Kasumi-1 (cell line): Measurements from ENCODE around the gene PAK2.
"Not testable (repeated sequence)": the region's sequence is repeated elsewhere in the genome, so short reads cannot be mapped to it uniquely, and the experiment has no call there.

Experiments
- DNase-seq, 2 experiments: peaks; one replicate each; lab custom pipeline; 2025; lab: John Stamatoyannopoulos, UW

Gene PAK2

DNA sequence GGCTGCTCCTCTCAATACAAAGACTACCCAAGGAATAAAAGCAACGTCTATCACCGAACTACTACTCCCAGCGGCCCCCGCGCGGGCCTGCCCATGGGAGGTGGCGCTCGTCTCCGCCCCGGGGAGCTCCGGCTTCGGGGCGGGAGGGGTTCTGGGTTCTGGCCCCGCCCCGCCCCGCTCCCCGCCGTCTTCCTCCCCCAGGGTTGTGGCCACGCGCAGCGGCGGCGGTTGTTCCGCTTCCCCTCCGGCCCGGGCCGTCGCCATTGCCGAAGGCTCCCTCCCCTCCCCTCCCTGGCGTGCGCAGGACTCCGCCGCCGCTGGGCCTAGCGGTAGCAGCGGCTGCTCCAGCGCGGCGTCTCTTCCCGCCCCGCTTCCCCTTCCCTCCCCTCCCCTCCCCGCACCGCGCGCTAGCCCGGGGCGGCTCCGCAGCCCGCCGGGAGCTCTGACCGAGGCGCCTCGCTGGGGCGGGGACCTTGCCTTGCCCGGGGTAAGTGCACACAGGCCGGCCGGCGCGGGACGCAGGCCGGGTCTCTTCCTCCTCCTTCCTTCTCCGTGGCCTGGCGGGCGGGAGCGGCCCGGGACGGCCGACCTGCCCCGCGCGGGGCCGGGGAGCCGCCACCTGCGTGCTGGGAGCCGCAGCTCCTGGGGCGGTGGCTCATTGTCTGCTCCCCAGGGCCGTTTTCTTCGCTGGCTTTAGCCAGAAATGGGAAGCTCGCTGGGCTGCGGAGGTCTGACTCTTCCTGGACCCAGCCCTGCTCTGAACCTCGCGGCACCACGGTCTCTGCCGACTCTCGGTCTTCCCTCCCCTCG lies at the start of gene PAK2:
Gene PAK2 (plus strand): TSS at position 187 of the 810 bp plus-strand sequence. CDS start 42,790 bp downstream, outside the sequence.
- peak; percentile 91 to 93 for DNase-seq

DNA sequence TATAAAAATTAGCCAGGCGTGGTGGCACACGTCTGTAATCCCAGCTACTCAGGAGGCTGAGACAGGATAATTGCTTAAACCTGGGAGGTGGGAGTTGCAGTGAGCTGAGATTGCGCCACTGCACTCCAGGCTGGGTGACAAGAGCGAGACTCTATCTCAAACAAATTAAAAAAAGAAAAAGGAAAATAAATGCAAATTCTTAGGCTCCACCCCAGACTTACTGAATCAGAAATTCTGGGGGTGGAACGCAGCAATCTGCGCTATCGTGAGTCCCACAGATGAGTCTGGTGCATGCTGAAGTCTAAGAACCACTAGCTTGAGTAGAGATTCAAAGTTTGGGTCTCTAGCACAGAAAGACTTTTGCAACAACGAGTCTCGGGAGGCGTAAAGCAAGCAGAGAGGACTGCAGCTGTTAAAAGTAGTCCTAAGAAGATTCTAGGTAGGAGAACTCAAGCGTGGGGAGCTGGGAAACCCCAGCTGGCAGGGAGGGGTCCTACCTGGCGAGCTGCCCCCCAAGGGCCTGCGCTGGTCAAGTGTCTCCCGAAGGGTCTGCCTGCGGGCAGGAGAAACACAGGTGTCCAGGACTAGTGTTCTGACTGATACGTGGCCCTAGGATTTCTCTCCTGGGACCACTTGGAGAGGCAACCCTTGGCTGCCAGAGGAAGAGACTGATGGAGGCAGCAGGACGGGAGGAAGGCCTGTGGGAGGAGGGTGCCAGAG lies 49.6 kb upstream of the PAK2 start:
- DNase-seq, result no peak

DNA sequence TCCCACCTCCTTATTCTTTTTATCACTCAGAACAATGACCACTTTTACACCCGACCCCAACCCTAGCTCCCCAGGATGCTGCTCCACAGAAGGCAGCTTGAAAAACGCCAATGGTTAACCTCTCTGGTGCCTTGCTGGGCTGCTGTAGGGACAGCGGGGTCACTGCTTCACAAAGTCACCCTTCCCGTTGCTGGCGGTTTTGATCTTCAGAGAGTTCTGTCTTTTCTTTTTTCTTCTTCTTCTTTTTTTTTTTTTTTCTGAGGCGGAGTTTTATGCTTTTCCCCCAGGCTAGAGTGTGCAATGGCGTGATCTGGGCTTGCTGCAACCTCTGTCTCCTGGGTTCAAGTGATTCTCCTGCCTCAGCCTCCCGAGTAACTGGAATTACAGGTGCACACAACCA lies 48.3 kb upstream of the PAK2 start:
- no peak for DNase-seq

DNA sequence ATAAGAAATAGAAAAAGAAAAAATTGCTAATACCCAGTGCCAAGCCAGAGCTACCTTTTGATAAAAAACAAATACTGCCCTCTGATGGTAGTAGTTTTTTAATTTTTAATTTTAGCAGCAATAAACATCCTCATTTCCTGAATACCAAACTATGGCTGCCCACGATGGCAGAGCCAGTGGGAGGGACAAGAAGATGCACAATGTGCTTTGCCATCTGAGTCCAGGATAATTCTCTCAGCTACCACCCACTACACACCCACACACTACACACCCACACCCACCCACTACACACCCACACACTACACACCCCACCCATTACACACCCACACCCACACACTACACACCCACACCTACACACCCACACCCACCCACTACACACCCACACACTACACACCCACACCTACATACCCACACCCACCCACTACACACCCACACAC lies 45.4 kb upstream of the PAK2 start:
- DNase-seq, result peak; percentile 39 to 45

DNA sequence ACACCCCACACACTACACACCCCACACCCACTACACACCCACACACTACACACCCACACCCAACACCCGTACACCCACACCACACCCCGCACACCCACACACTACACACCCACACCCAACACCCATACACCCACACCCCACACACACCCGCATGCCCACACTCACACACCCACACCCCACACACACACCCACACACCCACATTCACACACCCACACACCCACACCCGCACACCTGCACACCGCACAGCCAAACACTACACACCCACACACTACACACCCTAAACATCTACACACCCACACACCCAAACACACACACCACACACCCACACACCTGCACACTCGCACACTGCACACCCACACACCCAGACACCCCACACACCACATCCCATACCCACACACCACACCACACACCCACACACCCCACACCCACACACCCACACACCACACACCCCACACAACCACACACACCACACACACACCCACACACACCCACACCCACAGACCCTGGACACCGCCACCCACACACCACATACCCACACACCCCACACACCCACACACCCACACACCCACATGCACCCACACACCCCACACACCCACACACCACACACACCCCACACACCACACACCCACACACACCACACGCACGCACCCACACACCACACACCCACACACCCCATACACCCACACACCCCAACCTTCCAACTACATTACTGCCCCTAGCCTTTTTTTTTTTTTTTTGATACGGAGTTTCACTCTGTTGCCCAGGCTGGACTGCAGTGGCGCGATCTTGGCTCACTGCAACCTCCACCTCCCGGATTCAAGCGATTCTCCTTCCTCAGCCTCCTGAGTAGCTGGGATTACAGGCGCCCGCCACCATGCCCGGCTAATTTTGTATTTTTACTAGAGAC lies 44.5 kb upstream of the PAK2 start:
- DNase-seq, result no peak

DNA sequence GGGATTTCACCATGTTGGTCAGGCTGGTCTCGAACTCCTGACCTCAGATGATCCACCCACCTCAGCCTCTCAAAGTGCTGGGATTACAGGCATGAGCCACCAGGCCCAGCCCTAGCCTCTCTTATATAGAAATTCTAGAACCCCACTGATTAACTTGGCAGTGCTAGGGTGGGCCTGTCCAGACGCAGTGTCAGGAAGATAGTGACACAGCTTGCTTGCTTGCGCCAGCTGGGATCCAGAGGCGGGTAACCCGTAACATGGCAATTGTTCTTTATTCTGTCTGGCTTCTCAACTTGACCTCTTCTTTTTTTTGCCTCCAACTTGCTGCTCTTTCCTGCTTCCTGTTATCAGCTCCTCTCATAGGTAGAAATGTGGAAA lies 43.8 kb upstream of the PAK2 start:
- no peak for DNase-seq

DNA sequence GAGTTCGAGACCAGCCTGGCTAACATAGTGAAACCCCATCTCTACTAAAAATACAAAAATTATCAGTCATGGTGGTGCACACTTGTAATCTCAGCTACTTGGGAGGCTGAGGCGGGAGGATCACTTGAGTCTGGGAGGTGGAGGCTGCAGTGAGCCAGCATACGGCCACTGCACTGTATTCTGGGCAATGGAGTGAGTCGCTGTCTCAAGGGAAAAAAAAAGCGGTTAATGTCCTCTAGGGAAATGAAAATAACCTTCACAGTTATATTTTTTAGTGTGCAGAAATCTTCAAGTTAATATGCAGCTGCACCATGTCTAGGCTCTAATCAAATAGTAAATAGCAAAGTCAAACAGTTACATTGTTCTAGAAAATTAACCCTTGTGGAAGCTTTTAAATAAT lies 42.4 kb upstream of the PAK2 start:
- DNase-seq, result no peak

DNA sequence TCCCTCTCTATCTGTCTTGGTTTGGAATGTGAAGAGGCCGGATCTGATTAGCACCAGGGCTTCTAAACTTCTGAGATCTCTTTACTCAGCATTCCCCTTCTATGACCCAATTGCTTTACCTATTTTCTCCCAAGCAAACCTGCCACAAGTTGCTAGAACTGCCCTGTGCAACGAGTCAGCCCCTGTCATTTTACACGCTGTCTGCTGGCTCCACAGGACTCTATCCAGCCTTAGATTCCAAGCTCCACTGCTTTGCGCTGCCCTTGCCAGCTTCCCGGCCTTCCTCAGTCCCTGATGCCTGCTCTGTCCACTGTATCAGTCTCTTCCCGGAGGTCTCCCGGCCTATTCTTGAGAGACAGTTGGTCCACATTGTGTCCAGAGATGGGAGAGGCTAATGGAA lies 39.9 kb upstream of the PAK2 start:
- DNase-seq, result no peak

DNA sequence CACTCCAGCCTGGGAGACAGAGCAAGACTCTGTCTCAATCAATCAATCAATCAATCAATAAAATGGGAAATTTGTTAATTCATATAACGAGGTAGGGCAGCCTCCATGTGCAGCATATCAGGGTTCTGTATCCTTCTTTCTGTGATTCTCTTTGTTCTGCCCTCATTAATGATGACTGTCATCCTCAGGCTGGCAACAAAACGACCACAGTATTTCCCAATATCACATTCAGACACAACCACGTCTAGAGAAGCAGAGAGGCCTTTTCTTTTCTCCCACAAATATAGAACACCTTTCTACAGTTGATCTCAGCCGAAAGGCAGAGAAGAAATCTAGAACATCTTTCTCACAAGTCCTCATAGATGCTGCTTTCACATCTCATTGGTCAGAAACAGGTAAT lies 38.9 kb upstream of the PAK2 start:
- no peak for DNase-seq

DNA sequence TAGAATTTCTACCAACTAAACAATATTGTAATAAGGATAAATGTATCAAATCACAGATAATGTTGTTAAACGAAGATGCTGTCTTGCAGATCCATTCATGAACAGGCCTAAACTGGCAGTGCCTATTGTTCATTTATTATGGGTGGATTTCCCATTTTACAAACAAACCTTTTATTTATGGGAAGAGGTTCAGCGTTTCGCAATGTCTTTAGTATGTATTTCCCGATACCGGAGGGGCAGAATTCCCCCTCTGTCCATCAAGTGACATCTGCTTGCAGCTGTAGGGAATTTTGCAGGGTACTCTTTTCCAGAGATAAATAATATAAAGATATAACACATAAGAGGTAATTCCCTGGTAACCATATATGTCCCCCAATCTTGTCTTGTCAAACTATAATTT lies 33.3 kb upstream of the PAK2 start:
- DNase-seq, result no peak

DNA sequence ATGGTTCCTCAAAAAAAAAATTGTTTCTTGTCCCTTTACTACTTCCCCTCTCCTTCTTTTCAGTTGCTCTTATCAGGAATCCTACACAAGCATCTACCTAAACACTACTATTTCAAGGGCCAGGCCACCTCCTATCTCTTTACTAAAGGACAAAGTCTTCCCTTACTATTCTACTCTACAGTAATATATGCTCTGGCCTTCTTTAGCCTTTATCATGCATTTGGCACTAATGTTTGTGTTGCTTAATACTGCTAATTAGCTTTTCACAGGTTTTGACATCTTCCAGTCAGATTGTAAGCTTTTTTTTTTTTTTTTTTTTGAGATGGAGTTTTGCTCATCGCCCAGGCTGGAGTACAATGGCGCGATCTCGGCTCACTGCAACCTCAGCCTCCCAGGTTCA lies 32.9 kb upstream of the PAK2 start:
- DNase-seq, result no peak

DNA sequence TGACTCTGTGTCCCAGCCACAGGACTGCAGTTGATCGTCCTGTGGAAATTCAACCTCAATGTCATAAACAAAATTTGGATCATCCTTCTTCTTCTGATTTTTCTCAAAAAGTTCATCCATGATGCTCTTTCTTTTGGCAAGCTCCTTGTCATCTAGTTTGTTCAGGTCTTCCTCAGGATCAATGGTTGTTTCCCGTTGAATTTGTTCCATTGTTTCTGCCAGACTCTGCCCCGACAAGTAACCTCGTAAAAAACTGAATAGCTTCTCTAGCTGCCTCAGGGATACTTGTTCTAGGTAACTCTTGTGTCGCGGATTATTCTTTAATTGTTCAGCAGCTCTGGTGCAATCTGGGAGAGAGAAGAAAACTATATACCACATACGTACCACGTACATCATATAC lies 32.1 kb upstream of the PAK2 start:
- no peak for DNase-seq

DNA sequence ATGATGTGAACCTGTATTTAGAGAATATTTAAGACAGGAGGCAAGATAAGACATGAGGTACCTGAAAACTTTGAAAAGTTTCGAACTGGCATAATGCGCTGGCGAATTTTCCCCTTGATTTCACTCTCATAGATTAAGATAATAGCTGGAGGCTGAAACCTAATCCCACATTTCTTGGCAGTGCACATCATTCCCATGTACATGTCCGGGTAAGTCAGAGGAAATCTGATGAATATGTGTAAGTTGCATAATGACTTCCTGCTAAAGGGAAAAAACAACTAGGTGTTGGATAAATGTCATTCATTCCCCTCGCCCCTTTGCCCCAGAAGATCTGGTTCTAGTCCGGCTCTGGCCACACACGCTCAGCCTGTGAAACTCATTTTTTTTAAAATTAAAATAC lies 31.2 kb upstream of the PAK2 start:
- no peak for DNase-seq

DNA sequence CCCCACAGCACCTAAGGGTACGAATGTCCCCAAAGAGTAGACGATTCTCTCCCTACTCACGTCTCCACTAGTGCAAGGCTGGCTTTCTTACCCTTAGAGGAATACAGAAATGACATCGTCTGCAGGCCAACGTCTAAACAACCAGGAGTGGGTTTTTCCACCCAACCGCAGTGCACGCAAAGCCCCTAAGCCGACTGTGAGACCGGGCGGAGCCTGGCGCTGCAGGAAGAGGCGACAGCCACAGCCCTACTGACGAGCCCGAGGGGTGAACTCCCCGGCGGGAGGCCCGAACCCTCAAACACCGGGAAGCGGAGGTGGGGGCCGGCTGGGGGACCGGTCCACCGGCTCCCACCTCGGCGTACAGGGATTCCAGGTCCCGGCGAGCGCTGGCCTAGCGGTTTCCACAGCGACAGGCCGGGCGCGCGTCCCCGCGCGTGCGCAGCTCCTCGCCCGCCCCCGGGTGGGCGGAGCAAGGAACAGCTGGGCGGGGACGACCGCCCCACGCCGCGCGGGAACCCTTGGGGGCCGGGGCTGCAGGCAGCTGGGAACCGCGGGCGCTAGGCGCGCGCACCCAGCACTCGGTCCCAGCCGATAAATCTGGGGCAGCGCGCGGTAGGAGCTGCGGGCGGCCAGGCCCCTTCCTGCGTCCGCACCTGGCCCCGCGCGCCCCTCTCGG lies 27.7 kb upstream of the PAK2 start, which contains the start of the genes CEP19 and PIGX:
Gene CEP19 (minus strand): TSS at position 413 of the 676 bp plus-strand sequence. CDS start 3,593 bp downstream, outside the sequence.
Gene PIGX (plus strand): TSS at position 540 of the 676 bp plus-strand sequence.
- DNase-seq, result peak; percentile 64 to 68

DNA sequence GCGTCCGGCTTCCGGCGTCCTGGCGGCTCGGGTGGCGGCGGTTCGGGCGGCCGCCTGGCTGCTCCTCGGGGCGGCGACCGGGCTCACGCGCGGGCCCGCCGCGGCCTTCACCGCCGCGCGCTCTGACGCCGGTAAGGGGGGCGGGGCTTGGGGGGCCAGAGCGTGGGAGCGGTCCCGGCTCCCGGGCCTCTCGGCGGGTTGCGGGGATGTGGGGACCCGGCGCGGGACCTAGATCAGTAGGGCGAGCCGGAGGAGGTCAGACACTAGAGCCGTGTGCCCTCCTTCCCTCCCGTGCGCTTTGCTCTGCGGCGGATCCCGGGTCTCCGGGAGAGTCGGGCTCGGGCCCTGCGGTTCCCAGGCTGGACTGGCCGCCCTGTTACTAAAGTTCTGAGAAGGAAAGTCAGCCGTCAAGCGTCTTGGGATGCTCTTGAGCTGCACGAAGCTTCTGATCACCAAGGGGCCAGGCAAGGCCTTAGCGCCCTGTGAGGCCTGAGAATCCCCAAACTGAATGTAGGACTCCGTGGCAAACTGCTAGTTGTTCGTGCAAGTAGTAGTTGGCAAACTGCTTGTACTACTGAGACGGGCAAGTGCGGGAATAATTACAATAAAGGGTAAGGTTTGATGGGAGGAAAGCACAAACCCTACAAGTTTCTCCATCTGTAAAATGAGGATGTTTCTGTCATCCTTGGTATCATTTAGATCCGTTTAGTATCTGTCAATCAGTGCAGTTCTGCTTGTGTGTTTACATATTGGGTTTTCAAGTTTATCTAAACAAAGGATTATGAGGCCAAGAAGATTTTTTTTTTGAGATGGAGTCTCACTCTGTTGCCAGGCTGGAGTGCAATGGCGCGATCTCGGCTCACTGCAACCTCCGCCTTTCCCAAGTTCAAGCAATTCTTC lies 26.9 kb upstream of the PAK2 start:
- peak; percentile 18 to 34 for DNase-seq

DNA sequence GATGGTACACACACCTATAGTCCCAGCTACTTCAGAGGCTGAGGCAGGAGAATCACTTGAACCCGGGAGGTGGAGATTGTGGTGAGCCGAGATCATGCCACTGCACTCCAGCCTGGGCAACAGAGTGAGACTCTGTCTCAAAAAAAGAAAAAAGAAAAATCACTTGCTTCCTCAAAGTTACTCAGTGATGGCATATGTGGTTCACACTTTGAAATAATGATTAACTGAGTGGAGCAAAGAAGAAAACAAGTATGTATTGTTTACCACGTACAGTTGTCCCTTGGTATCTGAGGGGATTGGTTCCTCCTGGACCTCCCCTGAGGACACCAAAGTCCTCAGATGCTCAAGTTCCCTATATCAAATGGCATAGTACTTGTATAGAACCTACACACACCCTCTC lies 22.5 kb upstream of the PAK2 start:
- DNase-seq, result not testable (repeated sequence)

DNA sequence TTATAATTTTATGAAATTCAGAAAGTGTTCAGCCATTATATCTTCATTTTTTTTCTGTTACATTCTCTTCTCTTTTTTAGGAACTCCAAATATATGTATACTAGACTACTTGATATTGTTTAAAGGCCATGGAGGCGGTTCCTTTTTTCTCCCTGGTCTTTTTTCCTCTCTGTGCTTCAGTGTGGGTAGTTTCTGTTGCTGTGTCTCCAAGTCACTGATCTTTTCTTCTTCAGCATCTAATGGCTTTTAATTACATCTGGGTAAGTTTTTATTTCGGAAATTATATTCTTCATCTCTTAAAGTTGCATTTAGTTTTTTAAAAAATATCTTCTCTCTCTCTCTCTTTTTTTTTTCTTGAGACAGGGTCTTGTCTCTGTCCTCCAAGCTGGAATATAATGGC lies 18.6 kb upstream of the PAK2 start:
- no peak for DNase-seq

DNA sequence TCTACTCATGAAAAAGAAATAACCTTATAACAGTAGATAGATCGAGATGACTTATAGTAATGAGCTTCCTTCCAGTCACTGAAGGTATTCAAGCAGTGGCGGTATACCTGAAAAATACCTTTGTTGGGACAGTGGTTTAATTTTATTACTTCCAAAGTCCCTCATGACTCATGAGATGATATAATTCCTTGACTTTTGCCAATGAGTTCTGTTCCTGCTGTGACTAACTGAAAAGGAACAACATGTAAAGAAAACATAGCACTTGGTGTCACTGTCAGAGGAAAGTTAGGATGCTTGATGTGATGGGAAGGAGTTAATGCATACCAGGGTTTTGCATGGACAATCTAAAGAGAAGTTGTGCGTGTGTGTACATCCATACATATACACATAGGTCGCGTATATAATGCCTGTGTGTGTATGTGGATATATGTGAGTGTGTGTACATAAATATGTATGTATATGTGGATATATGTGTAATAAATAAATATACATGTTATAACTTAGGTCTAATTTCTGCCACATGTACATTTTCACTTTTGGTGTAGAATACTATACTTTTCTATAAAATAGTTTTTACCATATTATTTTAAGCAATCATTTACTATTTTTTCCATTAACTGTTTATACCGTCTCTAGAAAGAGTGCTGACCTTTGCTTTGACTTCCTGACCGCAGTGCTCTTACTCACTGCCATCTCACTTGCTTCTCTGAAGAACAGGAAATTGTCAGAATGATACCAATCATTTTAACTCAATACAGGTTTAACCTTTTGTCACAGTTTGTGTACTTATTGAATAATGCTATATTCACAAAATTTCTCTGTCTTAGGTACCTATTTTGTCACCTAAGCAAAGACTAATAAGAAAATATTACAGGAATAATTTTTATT lies 12.6 kb upstream of the PAK2 start:
- DNase-seq, result no peak

DNA sequence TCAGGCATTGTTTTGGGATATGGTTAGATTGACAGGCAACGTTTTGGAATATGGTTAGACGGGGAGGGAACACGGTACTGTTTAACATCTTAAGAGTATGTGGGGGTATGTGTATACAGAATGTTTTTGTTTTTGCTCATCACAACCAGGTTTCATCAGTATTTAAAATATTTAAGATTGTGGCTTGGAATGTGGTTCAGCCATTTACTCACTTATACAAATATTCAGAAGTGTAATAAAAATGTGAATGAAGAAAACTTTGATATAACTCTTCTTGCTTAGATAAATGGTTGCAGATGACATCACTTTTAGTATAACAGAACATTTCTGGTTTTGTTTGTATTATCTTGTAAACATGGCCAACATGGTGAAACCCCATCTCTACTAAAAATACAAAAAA lies 3.9 kb upstream of the PAK2 start:
- no peak for DNase-seq
